Hematopoietic multipotent progenitor cell treated with erythropoietin and hydrocortisone succinate and interleukin-3 and kit ligand, for 8 days (in vitro differentiated cells): Measurements from ENCODE around the gene BTBD9.

ENCODE experiments used
- DNase-seq: peaks from one replicate; pipeline ENCODE4 v3.0.0-alpha.2; 2015

The BTBD9 gene

DNA sequence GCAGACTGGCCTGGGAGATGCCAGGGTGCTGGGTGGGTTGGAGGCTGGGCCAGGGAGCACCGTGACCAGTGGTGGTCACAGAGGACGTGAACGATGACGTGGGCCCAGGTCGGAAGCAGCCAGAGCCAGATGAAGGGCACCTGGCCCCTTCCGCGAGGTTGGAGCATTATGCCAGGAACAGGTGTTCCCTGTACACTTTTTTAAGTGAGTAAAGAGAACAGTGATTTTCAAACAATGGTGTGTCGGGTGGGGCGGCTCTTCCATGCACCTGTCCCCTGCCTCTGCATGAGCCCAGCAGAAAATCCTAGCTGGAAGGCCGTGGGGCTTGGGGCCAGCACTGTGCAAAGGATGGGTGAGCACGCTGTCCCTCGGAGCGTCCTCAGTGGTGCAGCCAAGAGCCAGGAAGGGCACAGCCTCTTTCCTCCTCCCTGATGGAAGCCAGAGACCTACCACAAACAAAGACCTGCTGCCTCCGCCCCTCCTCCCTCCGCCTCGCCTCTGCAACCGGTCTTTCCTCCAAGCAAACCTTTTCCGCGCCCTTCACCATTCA lies 469.7 kb downstream of the BTBD9 start:
- DNase-seq = no peak

DNA sequence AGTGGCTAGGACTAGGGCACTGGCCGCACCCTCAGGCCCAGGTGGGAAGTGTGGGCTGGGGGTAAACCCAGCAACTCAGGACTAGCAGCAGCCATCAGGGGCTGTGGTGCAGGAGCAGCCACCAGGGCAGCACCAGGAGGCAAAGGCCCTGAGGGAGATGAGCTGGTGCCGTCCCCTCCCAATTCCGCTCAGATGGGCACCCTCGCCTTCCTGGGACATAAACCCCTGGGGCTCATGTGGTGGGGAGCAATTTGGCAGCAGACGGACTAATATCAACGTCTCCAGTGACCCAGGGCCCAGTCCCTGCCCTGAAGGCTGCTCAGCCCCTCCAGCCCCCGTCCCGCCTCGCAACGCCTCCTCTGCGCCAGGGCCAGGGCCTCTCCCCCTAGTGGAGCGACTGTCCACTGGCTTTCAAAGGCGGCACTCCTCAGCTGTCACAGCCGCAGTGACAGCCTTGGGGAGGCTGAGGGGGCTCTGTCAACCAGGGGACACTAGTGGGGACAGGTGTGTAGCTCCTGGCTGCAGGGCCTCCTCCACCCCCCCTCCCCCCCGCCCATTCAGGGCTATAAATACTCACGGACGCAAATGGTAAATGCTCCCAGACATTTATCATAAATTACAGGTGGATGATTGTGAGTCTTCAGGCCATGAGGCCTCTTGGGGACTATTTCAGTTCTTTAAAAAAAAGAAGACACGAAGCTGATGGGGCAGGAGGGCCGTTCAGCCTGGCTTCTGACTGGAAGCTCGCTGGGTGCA lies 470.3 kb downstream of the BTBD9 start:
- DNase-seq = no peak

DNA sequence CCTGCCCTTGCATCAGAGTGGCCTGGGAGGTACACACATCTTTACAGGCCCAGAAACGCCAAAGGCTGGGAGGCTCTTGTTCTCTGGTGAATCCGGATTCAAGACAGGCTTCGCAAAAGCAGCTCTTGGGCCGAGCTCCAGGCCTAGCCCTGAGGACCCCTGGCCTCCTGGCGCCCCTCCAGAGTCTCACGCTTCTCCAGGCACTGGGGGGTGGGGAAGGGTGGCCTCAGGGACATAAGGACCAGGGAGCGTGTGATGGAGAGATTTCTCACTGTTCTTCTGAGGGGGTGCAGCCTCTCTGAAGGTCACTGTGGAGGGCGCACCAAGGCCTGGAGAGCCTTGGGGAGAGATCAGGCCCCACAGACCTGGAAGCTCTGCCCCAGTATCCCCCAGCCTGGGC lies 471.0 kb downstream of the BTBD9 start:
- no peak for DNase-seq

DNA sequence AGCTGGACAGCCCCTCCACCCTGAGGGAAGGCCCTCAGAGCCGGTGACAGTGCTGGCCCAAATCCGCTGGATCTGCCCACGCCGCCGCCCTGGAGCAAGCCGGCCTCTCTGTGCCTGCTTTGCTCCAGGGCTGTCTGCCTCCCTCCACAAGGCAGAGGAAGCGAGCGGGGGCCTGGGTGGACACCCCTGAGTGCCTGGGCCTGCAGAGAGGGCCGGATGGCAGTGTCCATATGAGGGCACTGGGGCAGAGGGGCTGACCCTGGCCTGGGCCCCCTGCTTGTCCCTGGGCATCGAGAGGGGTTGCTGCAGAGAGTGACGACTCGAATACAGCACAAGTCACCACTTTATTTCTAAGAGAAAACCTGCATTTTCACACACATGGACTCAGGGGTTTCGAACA lies 471.6 kb downstream of the BTBD9 start:
- DNase-seq = no peak

DNA sequence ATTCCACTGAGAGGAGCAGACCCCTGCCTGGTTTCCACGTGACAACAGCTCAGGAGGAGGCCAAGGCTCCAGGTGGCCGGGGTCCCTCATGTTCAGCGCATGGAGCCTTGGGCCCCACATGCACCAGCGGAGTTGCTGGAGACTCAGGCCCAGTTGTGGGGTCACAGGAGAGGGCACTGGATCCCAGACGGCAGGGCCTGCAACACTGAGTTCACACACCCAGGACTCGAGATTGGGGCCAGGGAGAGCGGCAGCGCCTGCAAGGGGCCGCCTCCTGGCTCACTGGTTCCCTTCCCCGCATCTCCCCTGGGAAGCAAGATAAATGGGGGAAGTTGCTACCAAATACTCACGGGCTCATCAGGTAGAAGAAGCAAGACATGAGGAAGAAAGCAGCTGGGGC lies 472.1 kb downstream of the BTBD9 start:
- DNase-seq = no peak

DNA sequence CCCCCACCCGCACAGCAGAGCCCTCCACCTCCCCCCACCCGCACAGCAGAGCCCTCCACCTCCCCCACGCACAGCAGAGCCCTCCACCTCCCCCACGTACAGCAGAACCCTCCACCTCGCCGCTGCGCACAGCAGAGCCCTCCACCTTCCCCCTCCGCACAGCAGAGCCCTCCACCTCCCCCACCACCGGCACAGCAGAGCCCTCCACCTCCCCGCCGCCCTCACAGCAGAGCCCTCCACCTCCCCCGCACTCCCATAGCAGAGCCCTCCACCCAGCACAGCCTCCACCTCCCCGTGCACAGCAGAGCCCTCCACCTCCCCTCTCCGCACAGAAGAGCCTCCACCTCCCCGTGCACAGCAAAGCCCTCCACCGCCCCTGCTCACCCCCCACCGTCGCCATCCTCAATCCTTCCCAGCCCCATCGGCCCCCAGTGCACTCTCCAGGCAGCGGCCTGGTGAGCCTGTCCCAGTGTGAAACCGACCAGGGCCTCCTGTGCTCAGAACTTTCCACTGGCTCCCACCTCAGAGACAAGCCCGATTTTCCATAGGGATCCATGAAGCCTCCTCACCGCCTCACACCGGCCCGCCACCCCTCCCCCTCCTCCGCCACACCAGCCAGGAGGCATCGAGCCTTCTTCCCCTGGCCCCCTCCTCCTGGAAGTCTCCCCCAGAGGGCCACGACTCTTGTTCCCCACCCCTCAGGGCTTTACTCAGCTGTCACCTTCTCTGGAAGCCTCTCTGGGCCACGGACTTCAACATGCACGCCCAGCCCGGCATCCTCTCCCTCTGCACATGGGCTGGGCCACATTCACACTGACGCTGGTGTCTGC lies 473.1 kb downstream of the BTBD9 start:
- no peak for DNase-seq

DNA sequence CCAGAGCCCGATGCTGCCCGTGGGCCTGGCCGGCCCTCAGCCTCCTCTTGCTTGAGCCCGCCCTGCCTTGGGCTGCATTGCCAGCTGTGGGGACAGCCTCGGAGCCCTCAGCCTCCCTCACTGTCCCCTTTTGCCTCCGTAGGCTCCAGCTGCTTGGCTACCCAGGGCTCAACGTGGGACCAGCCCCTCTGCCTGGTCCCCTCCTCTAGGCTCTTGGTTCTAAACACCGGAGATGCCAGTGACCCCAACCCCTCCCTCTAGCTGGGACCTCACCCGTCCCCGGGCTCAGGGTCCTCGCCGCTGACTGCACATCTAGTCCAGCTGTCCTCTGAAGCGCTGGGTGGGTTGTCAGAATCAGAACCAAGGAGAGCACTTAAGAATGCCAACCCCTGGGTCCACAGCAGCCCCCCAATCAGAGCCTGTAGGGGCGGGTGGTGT lies 475.0 kb downstream of the BTBD9 start:
- no peak for DNase-seq

DNA sequence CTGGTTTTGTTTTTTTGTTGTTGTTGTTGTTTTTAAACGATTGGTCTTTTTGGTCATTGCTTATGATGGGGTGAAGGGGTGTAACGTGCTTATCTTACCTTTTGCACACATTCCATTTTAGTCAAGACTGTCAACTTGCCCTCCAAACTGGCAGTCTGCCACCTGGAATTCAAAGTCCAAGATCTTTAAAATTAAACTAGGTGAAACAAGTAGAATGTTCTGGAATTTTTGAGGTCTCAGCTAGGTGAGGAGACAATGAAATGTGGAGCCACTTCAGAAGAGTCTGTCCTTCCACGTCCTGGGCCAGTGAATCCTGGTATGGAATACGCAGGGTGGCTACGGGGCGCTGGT lies 475.6 kb downstream of the BTBD9 start:
- peak; percentile 4 for DNase-seq

DNA sequence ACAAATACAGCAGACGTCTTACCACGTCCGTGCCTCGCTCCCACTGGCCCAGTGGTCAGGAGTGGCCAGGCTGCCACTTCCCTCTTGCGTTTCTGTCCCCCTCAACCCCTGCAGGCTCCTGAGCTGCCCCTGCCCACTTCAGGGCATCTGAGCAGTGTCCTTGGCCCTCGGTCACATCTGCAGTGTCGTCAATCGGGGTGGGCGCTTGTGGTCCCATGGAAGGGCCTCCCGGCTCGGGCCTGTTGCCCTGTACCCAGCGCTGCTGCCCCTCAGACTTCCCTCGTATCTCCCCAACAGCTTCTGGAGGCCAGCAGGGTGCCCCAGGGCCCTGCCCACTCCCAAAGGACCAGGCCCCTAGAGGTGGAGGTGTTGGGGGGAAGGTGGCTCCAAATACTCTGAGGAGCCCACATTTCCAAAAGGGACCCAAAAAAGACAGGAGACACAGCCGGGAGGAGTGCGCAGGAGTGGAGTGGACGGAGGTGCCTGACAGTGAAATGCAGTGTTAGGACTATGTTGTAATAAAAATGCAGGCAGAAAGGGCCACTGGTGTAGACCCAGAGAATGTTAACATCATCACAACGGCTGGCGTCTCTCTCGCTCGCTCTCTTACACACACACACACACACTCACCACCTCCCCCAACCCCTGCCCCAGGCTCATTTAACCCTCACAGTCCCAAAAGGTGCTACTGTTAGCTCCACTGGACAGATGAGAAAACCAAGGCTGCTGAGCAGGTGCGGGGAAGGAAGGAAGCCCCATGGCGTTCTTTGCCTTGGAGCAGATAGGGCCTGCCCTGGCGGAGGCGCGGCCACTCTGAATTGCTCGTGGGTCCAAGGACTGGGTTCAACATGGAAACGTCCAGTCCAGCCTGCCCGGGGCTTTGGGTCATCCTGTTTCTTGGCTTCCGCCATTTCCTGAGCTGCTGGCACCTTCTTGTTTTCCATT lies 476.3 kb downstream of the BTBD9 start:
- DNase-seq = no peak

DNA sequence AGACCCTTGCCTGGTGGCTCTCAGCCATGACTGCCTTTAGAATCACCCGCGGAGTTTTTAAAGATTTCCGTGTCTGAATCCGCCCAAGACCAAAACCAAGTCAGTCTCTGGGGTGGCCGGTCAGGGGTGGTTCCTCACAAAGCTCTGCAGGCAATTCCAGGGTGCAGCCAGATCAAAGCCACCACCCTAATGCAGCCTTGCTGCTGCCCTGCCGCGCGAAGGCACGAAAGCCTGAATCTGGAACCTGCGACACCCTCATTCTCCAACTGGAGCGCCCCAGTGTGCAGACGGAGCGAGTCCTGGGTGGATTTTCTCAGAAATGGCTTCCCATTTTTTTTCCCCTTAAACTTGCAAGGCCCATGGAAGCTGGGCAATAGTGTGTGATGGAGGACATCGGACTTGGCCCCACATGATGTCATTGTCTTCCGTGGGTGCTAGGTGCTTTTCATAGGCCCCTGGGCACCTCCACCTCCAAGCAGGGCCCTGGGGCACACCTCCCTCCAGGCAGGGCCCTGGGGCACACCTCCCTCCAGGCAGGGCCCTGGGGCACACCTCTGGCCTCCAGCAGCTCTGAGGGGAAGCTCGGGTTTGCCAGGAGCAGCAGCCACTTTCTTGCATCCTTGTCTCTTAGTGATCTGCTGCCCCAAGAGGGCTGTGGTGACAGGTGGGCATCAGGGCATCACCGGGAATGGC lies 477.1 kb downstream of the BTBD9 start:
- DNase-seq = no peak

DNA sequence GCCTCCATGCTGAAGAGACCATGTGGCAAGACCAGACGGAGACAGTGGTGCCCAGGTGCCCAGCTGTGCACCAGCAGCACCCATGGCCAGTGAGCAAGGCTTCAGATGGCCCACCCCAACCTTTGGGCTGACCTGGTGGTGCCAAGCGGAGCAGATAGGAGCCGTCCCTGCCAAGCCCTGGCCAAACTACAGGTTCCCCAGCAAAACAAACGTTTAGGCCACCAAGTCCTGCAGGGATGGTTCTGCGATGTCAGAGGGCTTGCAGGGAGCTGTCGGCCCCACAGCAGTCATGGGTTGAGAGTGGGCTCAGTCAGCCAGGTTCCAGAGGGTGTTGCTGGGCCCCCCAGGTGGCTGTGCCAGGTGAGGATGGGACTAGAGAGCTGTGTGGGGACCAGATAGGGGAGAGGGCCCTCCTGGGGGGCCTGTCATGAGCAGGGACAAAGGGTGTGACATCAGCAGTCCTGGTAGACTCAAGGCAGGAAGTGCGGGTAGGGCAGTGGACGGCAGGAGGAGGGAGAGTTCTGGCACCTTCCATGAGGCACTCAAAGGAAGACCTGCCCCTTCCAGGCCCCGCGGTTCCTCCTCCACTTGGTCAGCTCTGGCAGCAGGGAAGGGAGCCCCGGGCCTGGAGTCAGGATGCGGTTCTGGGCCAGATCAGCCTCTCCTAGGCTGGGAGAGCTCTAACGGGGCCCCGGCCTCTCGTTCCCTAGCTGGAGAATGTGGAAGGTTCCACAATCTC lies 477.8 kb downstream of the BTBD9 start:
- DNase-seq = no peak

DNA sequence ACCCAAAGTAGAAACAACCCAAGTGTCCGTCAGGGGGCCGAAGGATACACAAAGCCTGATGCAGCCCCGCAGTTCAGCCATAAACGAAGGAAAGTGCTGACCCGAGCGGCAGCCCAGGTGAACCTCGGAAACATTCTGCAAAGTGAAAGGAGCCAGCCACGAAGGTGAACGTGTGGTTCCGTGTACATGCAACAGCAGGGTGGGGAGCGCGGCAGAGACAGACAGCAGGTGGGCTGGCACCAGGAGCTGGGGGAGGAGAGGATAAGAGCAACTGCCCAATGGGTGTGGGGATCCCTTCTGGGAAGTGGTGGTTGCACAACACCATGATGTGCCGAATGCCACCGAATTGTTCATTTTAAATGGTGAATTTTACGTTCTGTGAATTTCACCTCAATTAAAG lies 478.4 kb downstream of the BTBD9 start:
- no peak for DNase-seq

DNA sequence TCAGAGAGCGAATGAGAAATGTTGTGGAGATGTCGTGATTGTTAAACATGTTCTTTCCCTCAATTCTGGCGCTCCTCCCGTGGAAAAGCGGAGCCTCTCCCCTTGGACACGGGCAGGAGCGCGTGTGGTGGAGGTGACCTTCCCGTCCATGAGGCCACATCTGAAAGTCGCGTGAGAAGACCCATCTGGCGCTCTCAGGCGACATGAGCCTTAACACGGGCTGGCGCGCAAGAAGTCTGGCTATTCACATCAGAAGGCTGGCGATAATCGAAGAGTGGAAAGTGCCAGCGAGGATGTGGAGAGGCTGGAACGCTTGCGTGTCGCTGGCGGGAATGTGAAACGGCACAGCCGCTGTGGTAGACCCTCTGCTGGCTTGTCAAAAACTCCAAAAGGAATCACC lies 478.9 kb downstream of the BTBD9 start:
- DNase-seq = no peak

DNA sequence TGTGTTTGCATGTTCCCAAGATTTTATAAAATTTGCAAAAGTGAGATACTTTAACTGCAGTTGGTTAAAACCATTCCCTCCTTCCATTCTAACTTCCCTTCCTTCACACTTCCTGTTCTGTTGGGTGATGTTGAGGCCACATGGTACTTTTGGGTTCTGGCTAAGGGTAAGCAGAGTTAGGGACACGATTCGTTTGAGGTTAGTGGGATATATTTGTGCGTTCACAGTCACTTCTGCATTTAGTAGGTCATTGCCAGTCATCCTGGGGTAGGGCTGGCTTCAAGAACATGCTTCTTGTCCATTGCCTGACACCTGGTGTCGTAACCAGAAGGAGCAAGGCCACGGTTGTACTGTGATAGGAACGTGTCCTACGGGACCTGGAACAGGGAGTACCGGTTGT lies 480.1 kb downstream of the BTBD9 start:
- DNase-seq = no peak

DNA sequence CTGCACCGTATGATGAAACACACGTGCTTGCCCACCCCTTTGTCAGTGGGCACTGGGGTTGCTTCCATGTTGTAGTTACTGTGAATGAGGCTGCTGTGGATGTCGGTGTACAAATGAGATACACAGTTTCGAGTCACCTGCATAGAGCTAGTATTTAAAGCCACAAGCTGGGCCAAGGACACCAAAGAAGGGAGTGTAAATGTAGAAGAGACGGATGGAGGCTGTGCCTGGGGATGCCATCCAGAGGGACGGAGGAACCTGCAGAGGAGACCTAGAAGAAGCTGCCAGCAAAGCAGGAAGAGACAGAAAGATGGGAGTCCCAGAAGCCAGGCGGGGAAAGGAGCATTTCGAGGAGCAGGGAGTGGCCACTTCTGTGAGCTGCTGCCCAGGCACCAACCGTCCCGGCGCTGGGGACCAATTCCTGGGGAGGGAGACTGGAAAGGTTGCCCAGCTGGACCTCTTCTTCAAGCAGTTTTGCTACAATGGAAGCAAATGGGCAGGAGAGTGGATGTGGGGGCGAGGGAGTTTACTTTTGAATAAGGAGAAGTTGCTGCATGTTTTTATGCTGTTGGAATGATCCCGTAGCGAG lies 480.9 kb downstream of the BTBD9 start:
- DNase-seq = no peak

DNA sequence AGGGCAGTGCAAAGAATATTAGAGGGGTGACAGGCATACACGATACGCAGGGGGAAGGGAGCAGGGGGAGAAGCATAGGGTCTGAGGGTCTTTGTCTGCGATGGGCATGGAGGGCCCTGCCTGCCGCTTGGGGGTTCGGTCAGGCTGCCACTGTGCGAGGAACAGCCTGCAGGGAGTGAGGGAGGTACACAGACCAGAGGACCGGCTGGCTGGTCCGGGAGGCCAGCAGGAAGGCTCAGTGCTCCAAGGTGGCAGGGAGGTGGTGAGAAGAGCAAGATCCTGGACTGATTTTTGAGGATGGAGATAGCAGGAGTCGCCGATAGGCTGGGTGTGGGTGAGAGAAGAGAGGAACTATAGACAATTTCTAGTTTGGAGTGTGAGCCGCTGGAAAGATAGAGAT lies 481.8 kb downstream of the BTBD9 start:
- DNase-seq = no peak

DNA sequence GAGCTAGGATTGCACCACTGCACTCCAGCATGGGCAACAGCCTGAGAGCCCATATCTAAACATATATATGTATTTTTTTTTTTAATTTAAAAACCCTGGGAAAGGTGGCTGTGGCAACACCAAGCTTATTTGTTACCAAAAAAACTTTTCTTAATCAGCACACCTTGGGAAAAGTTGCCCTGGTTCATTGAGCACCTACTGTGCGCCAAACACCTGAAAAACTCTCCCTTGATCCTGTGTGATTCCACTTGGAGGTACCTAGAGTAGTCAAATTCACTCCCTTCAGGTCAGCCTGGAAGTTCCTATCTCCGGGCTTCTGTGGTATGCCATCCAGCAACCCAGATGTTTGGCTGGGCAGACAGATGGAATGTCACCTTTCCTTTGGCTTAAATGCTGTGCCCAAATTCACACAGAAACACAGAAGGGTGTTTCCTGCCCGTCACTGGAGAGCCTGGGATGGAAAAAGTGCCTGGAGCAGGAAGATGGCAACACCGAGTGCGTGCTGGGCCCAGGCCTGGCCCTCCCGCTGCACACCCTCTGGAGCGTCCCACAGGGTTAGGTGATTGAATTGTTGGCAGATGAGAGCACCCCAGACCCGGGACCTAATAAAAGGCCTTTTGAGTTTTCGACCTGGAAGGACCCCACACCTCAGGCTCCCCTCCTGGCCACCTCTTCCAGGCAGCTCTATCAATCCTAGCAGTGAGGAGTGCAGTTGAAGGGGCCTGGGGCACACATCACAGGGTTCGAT lies 482.7 kb downstream of the BTBD9 start:
- DNase-seq = no peak

DNA sequence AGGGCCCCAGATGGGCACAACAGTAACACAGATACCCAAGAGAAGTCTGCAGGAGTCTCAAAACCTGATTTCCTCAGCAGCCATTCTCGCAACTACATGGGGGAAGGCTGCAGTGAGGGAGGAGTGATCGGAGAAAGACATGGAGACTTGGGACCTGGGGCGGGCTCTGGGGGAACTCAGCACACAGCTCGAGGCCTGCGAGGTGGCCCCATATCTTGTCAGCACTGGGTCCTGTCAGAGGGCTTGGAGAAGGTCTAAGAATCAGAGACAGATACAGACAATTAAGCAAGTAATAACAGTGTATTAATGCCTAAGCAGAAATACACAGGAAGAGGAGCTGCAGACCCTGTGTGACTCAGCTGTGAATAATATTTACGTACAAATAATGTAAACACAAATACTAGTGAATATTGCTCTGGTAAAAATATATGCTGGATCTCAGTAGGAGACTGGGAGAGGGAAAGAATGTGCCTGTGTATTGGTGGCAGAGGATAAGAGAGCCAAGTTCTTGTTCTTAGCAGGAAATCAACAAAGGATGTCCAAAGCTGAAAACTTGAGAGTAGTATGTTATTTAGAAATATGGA lies 484.0 kb downstream of the BTBD9 start:
- no peak for DNase-seq

DNA sequence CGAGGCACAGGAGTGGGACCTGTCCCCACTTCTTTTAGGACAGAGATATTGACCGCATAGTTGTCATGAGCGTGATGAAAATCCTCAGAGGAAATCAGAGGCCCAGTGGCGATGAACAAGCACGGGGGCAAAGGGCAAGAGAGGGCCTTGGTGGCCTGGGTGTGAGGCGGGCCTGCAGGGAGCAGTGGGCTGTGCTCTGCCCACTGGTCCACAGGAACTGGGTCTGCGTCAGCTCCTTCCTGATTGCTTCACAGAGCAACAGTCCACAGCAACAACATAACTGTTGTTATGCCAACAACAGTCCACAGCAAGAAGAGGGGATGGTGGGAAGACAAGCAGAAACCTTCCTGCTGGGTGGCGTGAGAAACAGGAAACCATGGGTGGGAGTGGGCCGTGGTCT lies 484.6 kb downstream of the BTBD9 start:
- DNase-seq = no peak

DNA sequence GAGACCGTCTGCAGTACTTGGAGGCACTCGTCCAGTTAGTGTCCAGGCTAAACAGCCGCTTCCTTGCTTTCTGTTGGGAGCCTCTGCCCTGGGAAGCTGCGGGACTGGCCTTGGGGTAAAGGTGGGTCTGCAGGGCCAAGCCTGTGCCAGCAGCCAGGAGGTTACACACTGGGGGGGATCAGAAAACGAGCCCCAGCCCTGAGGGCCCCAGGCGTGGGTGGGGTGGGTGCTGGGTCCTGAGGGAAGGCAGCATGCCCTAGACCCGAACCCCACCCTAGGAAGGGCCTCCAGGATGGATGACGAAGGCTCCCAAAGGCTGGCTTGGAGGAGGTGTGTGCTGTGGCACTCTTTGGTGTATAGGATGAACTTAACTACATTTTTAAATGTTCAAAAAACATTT lies 485.0 kb downstream of the BTBD9 start:
- DNase-seq = no peak
